Skeletal muscle cell (primary cell): ENCODE measurements around the gene MALRD1.

Experiments
- DNase-seq: peaks from one replicate; pipeline ENCODE4 v3.0.0-alpha.2; 2010; ENCODE audit warnings: low read depth
- H3K4me3 ChIP-seq: 2 replicates; pipeline ENCODE4 v1.5.1; 2011; ENCODE audit warnings: low read depth, mild to moderate bottlenecking, control low read depth, low read length, moderate library complexity

Gene MALRD1

DNA sequence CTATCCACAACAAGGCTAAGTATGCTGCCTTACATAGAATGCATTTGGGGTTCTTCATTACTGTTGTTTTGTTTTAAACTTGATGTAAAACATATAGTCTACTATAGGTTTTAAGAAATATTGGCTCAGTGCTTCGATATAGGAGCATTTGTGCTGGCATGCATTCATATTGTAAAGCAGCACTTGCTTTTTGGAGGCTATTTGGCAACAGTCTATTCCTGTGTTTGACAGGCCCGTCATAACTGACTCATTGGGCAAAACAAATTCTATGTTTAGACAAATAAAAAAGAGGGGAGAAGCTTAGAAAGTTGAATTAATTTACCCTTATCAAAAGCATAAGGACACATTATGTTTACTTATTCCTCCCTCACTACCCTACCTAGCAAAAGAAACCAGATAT is 729.2 kb downstream of the MALRD1 start:
- DNase-seq = no peak
- no peak overlapping the region for H3K4me3 ChIP-seq

DNA sequence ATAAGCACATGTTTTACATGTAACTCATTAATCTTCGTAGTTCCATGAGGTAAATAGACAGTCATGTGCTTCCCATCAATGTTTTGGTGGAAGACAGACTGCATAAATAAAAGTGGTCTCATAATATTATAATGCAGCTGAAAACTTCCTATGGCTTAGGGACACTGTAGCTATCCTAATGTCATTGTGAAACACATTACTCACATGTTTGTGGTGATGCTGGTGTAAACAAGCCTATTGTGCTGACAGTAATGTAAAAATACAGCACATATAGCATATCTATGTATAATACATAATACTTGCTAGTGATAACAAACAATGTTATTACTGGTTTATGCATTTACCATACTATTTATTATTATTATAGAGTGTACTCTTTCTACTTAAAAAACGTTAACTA is 730.4 kb downstream of the MALRD1 start:
- DNase-seq = no peak
- H3K4me3 ChIP-seq = no peak overlapping the region

DNA sequence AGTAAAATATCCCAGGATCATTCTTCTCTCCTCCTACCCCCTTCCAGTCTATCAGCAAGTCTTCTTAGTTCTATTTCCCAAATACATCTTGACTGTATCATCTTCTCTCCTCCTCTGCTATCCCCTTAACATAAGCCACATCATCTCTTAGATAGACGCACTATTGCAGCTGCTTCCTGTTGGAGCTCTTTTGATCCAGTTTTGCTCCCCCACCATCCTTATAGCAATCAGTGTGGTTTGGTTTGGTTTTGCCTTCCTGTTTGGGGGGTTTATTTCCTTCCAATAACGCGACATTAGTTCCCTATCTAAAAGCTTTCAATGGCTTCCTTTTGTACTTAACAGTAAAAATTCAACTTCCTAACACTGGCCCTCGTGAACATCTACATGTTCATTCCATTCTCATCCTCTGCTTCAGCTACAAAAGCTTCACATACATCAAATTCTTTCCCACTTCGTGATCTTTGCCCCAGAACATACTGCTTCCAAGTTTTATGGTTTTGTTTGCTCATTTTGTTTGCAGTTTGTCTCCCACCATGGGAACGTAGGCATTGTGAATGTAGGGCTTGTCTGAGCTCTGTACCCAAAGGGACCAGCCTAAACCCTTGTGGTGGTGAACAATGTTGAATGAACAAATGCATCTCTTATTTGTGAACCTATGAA is 734.0 kb downstream of the MALRD1 start:
- no peak overlapping the region for H3K4me3 ChIP-seq
- no peak for DNase-seq

DNA sequence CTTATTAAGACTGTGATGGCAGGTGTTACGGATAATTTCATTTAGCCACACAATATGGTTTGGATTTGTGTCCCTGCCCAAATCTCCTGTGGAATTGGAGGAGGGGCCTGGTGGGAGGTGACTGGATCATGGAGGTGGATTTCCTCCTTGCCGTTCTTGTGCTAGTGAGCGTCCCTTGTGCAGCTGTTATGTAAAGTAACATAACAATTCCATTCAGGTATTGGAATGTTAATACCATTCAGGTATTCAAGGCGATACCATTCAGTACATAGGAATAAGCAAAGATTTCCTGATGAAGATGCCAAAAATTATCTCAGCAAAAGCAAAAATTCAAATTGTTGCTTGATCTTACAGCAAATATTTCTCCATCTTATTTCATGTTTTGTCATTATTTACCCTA is 735.1 kb downstream of the MALRD1 start:
- H3K4me3 ChIP-seq = no peak overlapping the region
- no peak for DNase-seq
